NCI-H128 (cell line): Measurements from ENCODE around the gene NPIPB12.
"Not testable (repeated sequence)": the region's sequence is repeated elsewhere in the genome, so short reads cannot be mapped to it uniquely, and the experiment has no call there.

Experiments used
- DNase-seq: peaks from one replicate; lab custom pipeline; 2025; ENCODE audit not compliant: unreplicated experiment; lab: John Stamatoyannopoulos, UW

NPIPB12 gene

GRCh38 chr16:29506308-29506707, at the start of gene NPIPB12:
Gene NPIPB12, minus strand, starts transcription at chr16:29506408.
- not testable (repeated sequence) for DNase-seq

GRCh38 chr16:29521520-29521919, 15.3 kb upstream of the NPIPB12 start:
- not testable (repeated sequence) for DNase-seq

- not testable (repeated sequence) for DNase-seq
Observed at GRCh38 chr16:29482276-29482675, 23.9 kb downstream of the NPIPB12 start.

GRCh38 chr16:29472065-29472464, 34.1 kb downstream of the NPIPB12 start:
- DNase-seq: not testable (repeated sequence)

GRCh38 chr16:29469660-29470059, 36.5 kb downstream of the NPIPB12 start:
- not testable (repeated sequence) for DNase-seq

- not testable (repeated sequence) for DNase-seq
Observed at GRCh38 chr16:29467654-29468366, 38.4 kb downstream of the NPIPB12 start.

GRCh38 chr16:29466904-29467303, 39.3 kb downstream of the NPIPB12 start:
- DNase-seq: not testable (repeated sequence)

GRCh38 chr16:29465985-29466824, 40.0 kb downstream of the NPIPB12 start:
- not testable (repeated sequence) for DNase-seq

- not testable (repeated sequence) for DNase-seq
Observed at GRCh38 chr16:29460647-29461030, 45.6 kb downstream of the NPIPB12 start.

- DNase-seq: not testable (repeated sequence)
Observed at GRCh38 chr16:29459706-29460646, 46.2 kb downstream of the NPIPB12 start, which contains the start of gene SULT1A4. Gene SULT1A4, plus strand, starts transcription at chr16:29459913. Its CDS starts 1,473 bp downstream, at chr16:29461386.

GRCh38 chr16:29457660-29458059, 48.5 kb downstream of the NPIPB12 start:
- not testable (repeated sequence) for DNase-seq

- not testable (repeated sequence) for DNase-seq
Observed at GRCh38 chr16:29454828-29455227, 51.4 kb downstream of the NPIPB12 start.

- DNase-seq: not testable (repeated sequence)
Observed at GRCh38 chr16:29454269-29454668, 51.9 kb downstream of the NPIPB12 start, which contains the start of the genes BOLA2 and SLX1B. Gene BOLA2, minus strand, starts transcription at chr16:29454351. Its CDS starts 98 bp downstream, at chr16:29454253. Gene SLX1B, plus strand, starts transcription at chr16:29454533.

GRCh38 chr16:29453754-29454153, 52.5 kb downstream of the NPIPB12 start:
- not testable (repeated sequence) for DNase-seq
